ENCODE results near the gene IGDCC3.

The IGDCC3 gene

GRCh38 chr15:65343374-65343981 lies 34.3 kb downstream of the IGDCC3 start:
- no peak for DNase-seq (ENCODE audit: low spot score)

DNA sequence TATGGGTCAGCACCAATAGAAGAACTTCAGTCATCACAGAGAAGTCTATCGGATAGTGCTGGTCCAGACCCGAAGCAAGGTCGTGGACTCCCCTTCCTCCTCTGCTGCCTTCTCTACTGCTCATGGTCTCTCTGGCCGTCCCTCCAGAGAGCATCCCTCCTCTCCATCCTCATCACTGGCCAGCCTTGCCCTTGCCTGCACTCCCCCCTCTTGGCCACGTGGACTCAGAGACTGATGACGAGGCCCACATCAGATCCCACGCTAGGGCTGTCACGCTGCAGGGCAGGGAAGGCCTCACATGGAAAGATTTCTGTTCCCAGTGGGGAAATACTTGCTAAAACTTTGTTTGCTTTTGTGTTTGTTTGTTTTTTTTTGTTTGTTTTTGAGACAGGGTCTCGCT lies 35.3 kb downstream of the IGDCC3 start:
- no peak for DNase-seq (ENCODE audit: low spot score)

- DNase-seq (ENCODE audit: low spot score), result no peak
These were observed 37.9 kb downstream of the IGDCC3 start for GRCh38 chr15:65339920-65340319.

DNA sequence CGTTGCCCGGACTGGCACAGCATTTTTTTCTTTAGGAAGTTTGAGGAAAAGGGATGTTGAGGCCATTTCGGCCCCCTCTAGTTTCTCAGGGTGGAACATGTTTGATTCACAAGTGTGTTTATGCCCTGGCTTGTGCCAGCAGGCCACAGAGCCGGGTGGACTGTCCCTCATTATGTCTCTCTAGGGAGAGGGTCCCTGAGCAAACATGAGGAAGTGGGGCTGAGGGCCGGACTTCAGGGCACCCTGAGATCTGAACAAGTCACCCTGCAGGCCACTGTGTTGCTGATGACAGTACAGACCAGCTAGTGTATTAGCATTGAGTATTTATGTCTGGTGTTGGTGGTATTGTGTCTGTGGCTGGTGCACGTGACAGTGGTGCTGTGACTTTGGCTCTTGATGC lies 38.4 kb downstream of the IGDCC3 start:
- DNase-seq (ENCODE audit: low spot score), result no peak

DNA sequence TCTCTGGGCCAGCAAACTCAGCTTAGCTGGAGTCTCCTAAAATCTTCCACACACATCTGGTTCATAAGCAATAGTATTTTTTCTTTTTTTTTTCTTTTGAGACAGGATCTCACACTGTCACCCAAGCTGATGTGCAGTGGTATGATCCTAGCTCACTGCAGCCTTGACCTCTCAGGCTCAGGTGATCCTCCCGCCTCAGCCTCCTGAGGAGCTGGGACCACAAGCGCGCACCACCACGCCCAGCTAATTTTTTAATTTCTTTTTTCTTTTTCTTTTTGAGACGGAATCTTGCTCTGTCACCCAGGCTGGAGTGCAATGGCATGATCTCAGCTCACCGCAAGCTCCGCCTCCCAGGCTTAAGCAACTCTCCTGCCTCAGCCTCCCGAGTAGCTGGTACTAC lies 39.0 kb downstream of the IGDCC3 start:
- DNase-seq (ENCODE audit: low spot score), result no peak

DNA sequence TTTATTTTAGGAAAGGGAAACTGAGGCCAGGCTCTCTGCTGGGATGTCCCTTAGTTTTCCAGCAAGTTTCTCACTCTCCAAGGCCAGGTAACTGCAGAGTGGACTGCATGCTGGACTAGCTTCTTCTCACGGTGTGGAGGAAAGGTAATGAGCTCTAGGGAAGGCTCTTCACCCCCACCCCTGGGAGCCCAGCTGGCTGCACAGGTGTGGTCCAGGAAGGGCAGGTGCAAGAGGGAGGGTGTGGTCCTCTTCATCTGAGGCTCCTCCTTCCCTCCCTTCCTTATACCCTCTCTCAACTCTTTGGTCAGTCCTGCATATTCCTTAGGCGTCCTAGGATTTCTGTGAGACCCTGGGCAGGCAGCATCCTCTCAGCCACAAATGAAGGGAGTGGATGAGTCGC lies 39.4 kb downstream of the IGDCC3 start:
- no peak for DNase-seq (ENCODE audit: low spot score)

GRCh38 chr15:65337436-65338070 lies 40.2 kb downstream of the IGDCC3 start:
- DNase-seq (ENCODE audit: low spot score), result no peak

- DNase-seq (ENCODE audit: low spot score), result no peak
These were observed 41.0 kb downstream of the IGDCC3 start for GRCh38 chr15:65336493-65337435.

GRCh38 chr15:65335278-65336055 lies 42.3 kb downstream of the IGDCC3 start:
- no peak for DNase-seq (ENCODE audit: low spot score)

DNA sequence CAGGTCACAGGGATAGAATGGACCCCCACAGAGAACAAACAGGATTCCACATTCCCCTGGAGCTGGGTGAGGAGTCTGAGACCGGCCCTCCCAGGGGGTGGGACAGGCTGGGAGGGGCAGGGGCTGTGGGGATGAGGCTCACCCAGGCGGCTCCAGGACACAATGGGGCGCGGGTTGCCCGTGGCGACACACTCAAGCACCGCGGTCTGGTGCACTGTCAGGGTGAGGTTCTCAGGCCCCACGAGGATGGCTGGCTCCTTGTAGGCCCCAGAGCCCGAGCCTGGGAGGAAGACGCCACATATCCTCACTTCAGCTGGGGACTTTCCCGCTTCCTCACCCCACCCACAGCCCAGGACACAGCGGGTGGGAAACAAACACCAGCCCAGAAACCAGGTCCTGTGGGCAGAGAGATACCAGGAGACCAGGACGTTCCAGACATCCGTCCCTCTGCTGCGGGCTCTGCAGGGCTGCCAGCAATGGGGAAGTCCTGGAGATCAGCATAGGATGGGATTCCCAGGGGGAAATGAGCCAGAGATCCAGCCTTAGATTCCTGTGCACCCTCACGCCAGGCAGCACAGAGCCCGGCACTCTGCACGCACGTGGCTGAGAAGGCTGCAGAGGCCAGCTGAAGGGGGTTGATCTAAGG lies 43.1 kb downstream of the IGDCC3 start:
- DNase-seq (ENCODE audit: low spot score), result no peak

DNA sequence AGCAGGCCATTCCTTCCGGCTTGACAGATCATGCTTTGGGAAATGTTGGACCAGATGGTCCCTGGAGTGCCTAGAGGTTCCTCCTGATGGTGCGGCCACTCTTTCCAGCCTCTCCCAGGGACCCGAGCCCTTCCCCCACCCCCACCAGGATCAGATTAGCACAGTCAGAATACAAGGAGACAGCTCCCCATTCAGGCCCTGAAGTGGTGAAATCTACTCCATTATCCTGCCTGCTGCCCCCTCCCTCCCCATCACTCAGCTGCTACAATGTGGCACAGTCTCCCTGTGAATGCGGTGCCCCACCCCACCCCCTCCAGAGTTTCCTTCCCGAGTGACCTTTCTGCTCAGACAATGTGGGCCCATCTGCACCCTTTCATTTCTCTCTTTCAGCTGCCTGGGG lies 43.9 kb downstream of the IGDCC3 start:
- no peak for DNase-seq (ENCODE audit: low spot score)

- no peak for DNase-seq (ENCODE audit: low spot score)
These were observed 44.5 kb downstream of the IGDCC3 start for GRCh38 chr15:65333148-65333820.

DNA sequence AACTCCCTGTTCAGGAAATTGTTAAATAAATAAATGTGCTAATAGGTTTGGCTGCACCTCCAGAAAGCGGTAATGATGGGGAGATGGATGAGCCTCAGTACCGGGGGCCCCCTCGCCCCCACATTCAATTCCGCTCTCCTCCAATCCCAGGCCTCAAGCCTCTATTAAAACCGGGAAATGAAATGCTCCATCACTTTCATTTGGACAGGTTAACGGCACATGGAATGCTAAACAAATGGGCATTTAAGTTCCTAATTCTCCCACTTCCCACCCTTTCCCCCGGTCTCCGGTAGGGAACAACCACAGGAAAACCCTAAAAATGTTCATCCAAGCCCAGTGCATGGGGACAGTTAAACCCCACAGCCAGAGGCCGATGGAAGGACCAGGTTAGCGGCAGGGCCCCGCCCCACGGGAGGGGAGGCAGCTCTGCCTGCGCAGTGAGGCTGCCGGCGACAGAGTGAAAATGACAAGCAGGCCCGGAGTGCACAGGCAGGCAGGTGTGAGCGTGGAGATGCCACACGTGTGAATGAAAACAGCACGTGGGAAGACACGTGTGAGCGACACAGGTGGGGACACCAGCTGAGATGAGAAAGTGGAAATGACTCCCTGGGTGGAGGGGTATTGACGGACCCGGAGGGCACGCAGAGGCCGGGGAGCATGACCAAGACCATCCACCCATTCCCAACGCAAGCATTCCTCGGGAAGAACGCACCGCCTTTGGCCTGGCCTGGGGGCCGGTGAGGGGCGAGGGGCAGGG lies 45.2 kb downstream of the IGDCC3 start:
- DNase-seq (ENCODE audit: low spot score), result no peak

GRCh38 chr15:65331811-65332210 lies 46.0 kb downstream of the IGDCC3 start:
- no peak for DNase-seq (ENCODE audit: low spot score)

GRCh38 chr15:65330934-65331645 lies 46.7 kb downstream of the IGDCC3 start:
- no peak for DNase-seq (ENCODE audit: low spot score)

DNA sequence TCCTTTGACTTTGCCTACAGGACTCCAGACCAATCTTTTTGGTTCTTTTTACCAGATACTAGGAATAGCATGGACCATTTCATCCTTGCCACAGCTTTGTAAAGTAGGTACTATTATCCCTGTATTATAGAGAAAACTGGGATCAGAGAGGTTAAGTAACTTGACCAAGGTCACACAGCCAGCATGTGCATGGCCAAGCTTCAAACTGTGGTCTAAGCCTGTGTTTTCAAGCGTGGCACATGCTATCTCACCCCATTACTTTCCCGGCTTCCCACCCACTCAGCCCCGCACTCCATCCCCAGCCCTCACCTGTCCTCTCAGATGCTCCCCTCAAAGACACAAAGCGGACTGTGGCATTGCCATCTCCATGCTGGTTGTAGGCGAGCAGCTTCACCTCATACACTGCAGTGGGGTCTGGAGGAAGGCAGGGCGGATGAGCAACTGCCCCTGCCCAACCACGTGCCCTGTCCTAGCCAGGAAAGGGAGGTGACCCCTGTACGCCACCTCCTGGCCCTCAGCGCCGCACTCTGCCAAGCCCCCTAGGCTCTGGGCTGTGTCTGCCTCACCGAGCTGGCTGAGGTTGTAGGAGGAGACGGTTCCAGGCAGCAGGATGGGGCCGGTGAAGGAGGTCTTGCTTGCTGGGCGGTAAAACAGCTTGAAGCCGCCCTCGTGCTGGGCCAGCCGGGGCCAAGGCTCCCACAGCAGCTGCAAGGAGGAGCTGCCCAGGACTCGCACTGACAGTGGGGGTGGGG lies 47.6 kb downstream of the IGDCC3 start:
- no peak for DNase-seq (ENCODE audit: low spot score)

GRCh38 chr15:65329288-65329983 lies 48.4 kb downstream of the IGDCC3 start:
- DNase-seq (ENCODE audit: low spot score), result no peak

- no peak for DNase-seq (ENCODE audit: low spot score)
These were observed 49.1 kb downstream of the IGDCC3 start for GRCh38 chr15:65328506-65329287.

Measured in AG08395 (cell line).